IMR-90 (cell line): Measurements from ENCODE around the gene CCND3. TPM values are rescaled to one million over a fixed set of nuclear protein-coding genes. Genes with fewer than 3 reads are reported as not detected.

Experiments
- ATAC-seq: fragments of 200-7000 bp; cut with Tn5 transposase; 2 replicates; pipeline ENCODE4 v1.9.1; 2020; ENCODE audit warnings: low read depth, mild to moderate bottlenecking, moderate library complexity
- BruUV-seq: library from RNA; stranded (reverse); fragments of 400-500 nt; replicated peaks from 2 replicates; lab custom pipeline; 2021; lab: Mats Ljungman, UMichigan
- CTCF ChIA-PET: fragments of 300-600 bp; formaldehyde crosslinking; extraction: SDS; loops from one replicate; lab custom pipeline; 2021; ENCODE audit warnings: antibody characterized with exemption; lab: Yijun Ruan, JAX
- POLR2A ChIA-PET: fragments of 300-600 bp; sonication (Branson Sonifier 250); formaldehyde crosslinking; loops from one replicate; lab custom pipeline; 2022; ENCODE audit warnings: antibody characterized with exemption; ENCODE audit not compliant: unreplicated experiment; lab: Charles Lee
- DNase-seq: peaks from one replicate; pipeline ENCODE4 v3.0.0; 2013
- H2AFZ ChIP-seq: replicated peaks from 2 replicates; pipeline ENCODE3; 2013; ENCODE audit warnings: low read length, mild to moderate bottlenecking; ENCODE audit not compliant: poor library complexity
- H2AK5ac ChIP-seq: 2 replicates; pipeline ENCODE4 v1.6.1; 2013; ENCODE audit warnings: low read depth, low read length, inconsistent platforms
- H2AK9ac ChIP-seq: replicated peaks from 2 replicates; pipeline ENCODE3; 2013; ENCODE audit warnings: mild to moderate bottlenecking, low read depth, low read length, moderate library complexity; ENCODE audit not compliant: poor library complexity
- H2BK120ac ChIP-seq: 2 replicates; pipeline ENCODE4 v1.6.1; 2013; ENCODE audit warnings: low read depth, low read length, inconsistent platforms
- H2BK15ac ChIP-seq: 3 replicates; pipeline ENCODE4 v1.6.1; 2013; ENCODE audit warnings: low read depth, low read length, inconsistent platforms
- H2BK20ac ChIP-seq: 2 replicates; pipeline ENCODE4 v1.6.1; 2013; ENCODE audit warnings: low read depth, mild to moderate bottlenecking, inconsistent platforms, low read length, moderate library complexity
- H2BK5ac ChIP-seq: 2 replicates; pipeline ENCODE4 v1.6.1; 2013; ENCODE audit warnings: mild to moderate bottlenecking, low read depth, low read length, inconsistent platforms; ENCODE audit not compliant: poor library complexity, severe bottlenecking
- H3K14ac ChIP-seq: replicated peaks from 2 replicates; pipeline ENCODE4 v1.6.1; 2013; ENCODE audit warnings: low read depth, low read length, inconsistent platforms
- H3K18ac ChIP-seq: 2 replicates; pipeline ENCODE4 v1.6.1; 2013; ENCODE audit warnings: low read depth, low read length, control low read depth
- H3K23ac ChIP-seq: 2 replicates; pipeline ENCODE4 v1.6.1; 2013; ENCODE audit warnings: low read depth, low read length, inconsistent platforms
- H3K27ac ChIP-seq: 2 replicates; pipeline ENCODE4 v1.5.1; 2013; ENCODE audit warnings: mild to moderate bottlenecking, control low read depth, low read length; ENCODE audit not compliant: insufficient read depth
- H3K27me3 ChIP-seq: 2 replicates; pipeline ENCODE4 v1.6.1; 2013; ENCODE audit warnings: low read length; ENCODE audit not compliant: control insufficient read depth, insufficient read depth
- H3K36me3 ChIP-seq: 2 replicates; pipeline ENCODE4 v1.6.1; 2013; ENCODE audit warnings: low read length, mixed read lengths; ENCODE audit not compliant: control insufficient read depth, insufficient read depth
- H3K4ac ChIP-seq: 2 replicates; pipeline ENCODE4 v1.6.1; 2013; ENCODE audit warnings: low read depth, low read length, inconsistent platforms
- H3K4me1 ChIP-seq: 2 replicates; pipeline ENCODE4 v1.6.1; 2013; ENCODE audit warnings: low read length, mixed read lengths; ENCODE audit not compliant: control insufficient read depth, insufficient read depth
- H3K4me2 ChIP-seq: 2 replicates; pipeline ENCODE4 v1.6.1; 2013; ENCODE audit warnings: low read depth, mild to moderate bottlenecking, control low read depth, low read length, moderate library complexity
- H3K4me3 ChIP-seq: 2 replicates; pipeline ENCODE4 v1.5.1; 2013; ENCODE audit warnings: low read depth, mild to moderate bottlenecking, control low read depth, low read length, moderate library complexity; ENCODE audit not compliant: insufficient read depth
- H3K56ac ChIP-seq: 2 replicates; pipeline ENCODE4 v1.6.1; 2013; ENCODE audit warnings: low read length, inconsistent platforms; ENCODE audit not compliant: insufficient read depth; ENCODE audit errors: extremely low read depth
- H3K79me1 ChIP-seq, 2 experiments: 2 replicates each; pipeline ENCODE4 v1.6.1; 2013; ENCODE audit warnings: low read length in 2 of 2, inconsistent platforms in 1 of 2, low read depth in 1 of 2
- H3K9ac ChIP-seq: 2 replicates; pipeline ENCODE4 v1.6.1; 2013; ENCODE audit warnings: low read depth, low read length, control low read depth
- H3K9me1 ChIP-seq: 2 replicates; pipeline ENCODE4 v1.6.1; 2013; ENCODE audit warnings: low read length, inconsistent platforms; ENCODE audit not compliant: insufficient read depth
- H3K9me3 ChIP-seq: 2 replicates; pipeline ENCODE4 v1.6.1; 2013; ENCODE audit warnings: low read length; ENCODE audit not compliant: control insufficient read depth, insufficient read depth
- H4K20me1 ChIP-seq: 2 replicates; pipeline ENCODE4 v1.6.1; 2013; ENCODE audit warnings: low read length, inconsistent platforms; ENCODE audit not compliant: insufficient read depth
- H4K5ac ChIP-seq: 2 replicates; pipeline ENCODE4 v1.6.1; 2013; ENCODE audit warnings: mild to moderate bottlenecking, low read depth, low read length, control low read depth
- H4K8ac ChIP-seq, 2 experiments: 2 replicates each; pipeline ENCODE4 v1.6.1; 2013; ENCODE audit warnings: low read depth in 2 of 2, low read length in 2 of 2, control low read depth in 1 of 2, inconsistent platforms in 1 of 2
- H4K91ac ChIP-seq: 2 replicates; pipeline ENCODE4 v1.6.1; 2013; ENCODE audit warnings: low read depth, low read length, inconsistent platforms; ENCODE audit not compliant: insufficient read depth
- BHLHE40 ChIP-seq: fragments of 150-350 bp; IDR thresholded peaks from 2 replicates; pipeline ENCODE4 v1.6.1; 2016; ENCODE audit warnings: mild to moderate bottlenecking, low read depth, low read length
- CHD1 ChIP-seq: IDR thresholded peaks from 2 replicates; pipeline ENCODE4 v1.6.1; 2012; ENCODE audit warnings: low read depth, low read length, improper control_type of control experiment
- MAFK ChIP-seq: IDR thresholded peaks from 2 replicates; pipeline ENCODE4 v1.6.1; 2012; ENCODE audit warnings: low read depth, low read length, improper control_type of control experiment
- MAZ ChIP-seq: IDR thresholded peaks from 2 replicates; pipeline ENCODE4 v1.6.1; 2012; ENCODE audit warnings: low read depth, mild to moderate bottlenecking, low read length, improper control_type of control experiment, moderate library complexity, borderline replicate concordance
- POLR2A ChIP-seq: IDR thresholded peaks from 2 replicates; pipeline ENCODE4 v1.6.1; 2012; ENCODE audit warnings: mild to moderate bottlenecking, low read depth, low read length
- RAD21 ChIP-seq: IDR thresholded peaks from 2 replicates; pipeline ENCODE4 v1.6.1; 2012; ENCODE audit warnings: low read length, improper control_type of control experiment
- RCOR1 ChIP-seq: IDR thresholded peaks from 2 replicates; pipeline ENCODE4 v1.6.1; 2012; ENCODE audit warnings: mild to moderate bottlenecking, low read length, improper control_type of control experiment; ENCODE audit not compliant: insufficient replicate concordance
- RFX5 ChIP-seq: IDR thresholded peaks from 2 replicates; pipeline ENCODE4 v1.8.0; 2012; ENCODE audit warnings: low read depth, mild to moderate bottlenecking, low read length, moderate library complexity
- SMC3 ChIP-seq: fragments of 150-350 bp; IDR thresholded peaks from 2 replicates; pipeline ENCODE4 v1.6.1; 2016; ENCODE audit warnings: low read depth, mild to moderate bottlenecking, antibody characterized with exemption, low read length, moderate library complexity
- WGBS, 2 experiments: methylation state at CpG; one replicate each; pipeline versions ENCODE4 v1.1.5 to v1.1.7; 2013; ENCODE audit warnings: missing lambda C conversion rate in 2 of 2; ENCODE audit not compliant: insufficient read length in 1 of 2; ENCODE audit errors: extremely low coverage in 2 of 2; 5-methylcytosine and 5-hydroxymethylcytosine counted together
- dilution Hi-C: fragments of 300-500 bp; cut with HindIII; formaldehyde crosslinking; loops from one replicate; pipeline ENCODE4 v1.14.3; 2018; ENCODE audit warnings: low sequenced_read_pairs; ENCODE audit not compliant: unreplicated experiment
- in situ Hi-C: fragments of 300-500 bp; cut with MboI; formaldehyde crosslinking; loops from 3 replicates; pipeline ENCODE4 v1.14.3; 2019; ENCODE audit warnings: low sequenced_read_pairs, inconsistent platforms, mixed read lengths
- intact Hi-C: fragments of 100-400 bp; cut with micrococcal nuclease; formaldehyde crosslinking; loops from 2 replicates; pipeline ENCODE4 v1.10.0; 2022
- polyA plus RNA-seq, 3 experiments: library from polyadenylated mRNA; depleted of rRNA; stranded (reverse); fragments of >200 nt; gene quantifications; 2 replicates each; pipeline ENCODE4 v1.2.3, GENCODE V29; 2012; ENCODE audit warnings: low replicate concordance in 1 of 3
- total RNA-seq: library from RNA; depleted of rRNA; stranded (reverse); fragments of >200 nt; gene quantifications from 2 replicates; pipeline ENCODE4 v1.2.3, GENCODE V29; 2012
- TF ChIP-seq, protein P1 (sequence below): conservative IDR thresholded peaks from 2 replicates; pipeline ENCODE4 v1.5.1; 2012; ENCODE audit warnings: mild to moderate bottlenecking, low read depth, low read length, improper control_type of control experiment

CCND3 gene
- total and polyA plus RNA-seq, 2 of the 4 experiments (the other 2 are of a cell fraction): 19.2 to 61.9 TPM

DNA sequence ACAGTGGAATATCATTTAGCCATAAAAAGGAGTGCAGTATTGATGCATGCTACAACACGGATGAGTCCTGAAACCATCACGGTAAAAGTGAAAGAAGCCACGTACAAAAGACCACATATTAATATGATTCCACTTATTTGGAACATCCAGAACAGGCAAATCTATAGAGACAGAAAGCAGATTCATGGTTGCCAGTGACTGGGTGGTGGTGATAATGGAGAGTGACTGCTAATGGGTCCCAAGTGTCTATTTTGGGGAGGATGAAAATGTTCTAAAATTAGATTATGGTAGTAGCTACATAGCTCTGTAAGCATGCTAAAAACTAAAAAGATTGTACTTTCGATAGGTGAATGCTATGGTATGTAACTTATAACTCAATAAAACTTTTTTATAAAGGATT is 18.4 kb upstream of the CCND3 start:
- DNase-seq (no peak), ATAC-seq (no peak)
- WGBS, 2 experiments: no CpG with 5 or more reads among the region's 4 CpGs
- Histone ChIP-seq H3K56ac (no peak overlapping the region), H3K23ac (no peak overlapping the region), H3K4me1 (peaks cover 3% of the 10 kb centered on the region; the same call in 1 of the 2 replicates), H2BK20ac (no peak overlapping the region), H3K4me2 (no peak overlapping the region), H3K18ac (no peak overlapping the region), H4K5ac (no peak overlapping the region), H4K20me1 (no peaks in the 10 kb centered on the region), H2AK9ac (no peak overlapping the region), H2AK5ac (no peak overlapping the region), H3K9ac (no peak overlapping the region), H3K9me3 (no peaks in the 10 kb centered on the region), H2BK120ac (no peak overlapping the region), H3K27ac (no peak overlapping the region), H2BK15ac (no peak overlapping the region), H4K8ac (no peak overlapping the region), H3K27me3 (no peaks in the 10 kb centered on the region), H3K36me3 (no peaks in the 10 kb centered on the region), H3K9me1 (peaks cover 11% of the 10 kb centered on the region; the same call in 1 of the 2 replicates), H3K79me1 (no peaks in the 10 kb centered on the region), H3K4ac (no peak overlapping the region), H4K91ac (no peak overlapping the region), H2AFZ (no peak overlapping the region), H3K4me3 (no peak overlapping the region), H3K14ac (no peak overlapping the region), H2BK5ac (no peak overlapping the region)
- in situ Hi-C loops (no loop called here), intact Hi-C loops (loop anchor here (5.0 kb wide), 1 partner anchor 37 kb away; no protein-coding TSS in a partner anchor), dilution Hi-C loops (no loop called here)
- BruUV-seq: no TSS peak
- ChIA-PET CTCF (no interaction called here), POLR2A (no interaction called here)
- TF ChIP-seq SMC3 (no peak), POLR2A (no peak), RAD21 (no peak), MAFK (no peak), RFX5 (no peak), RCOR1 (no peak), BHLHE40 (no peak), CHD1 (no peak), MAZ (no peak)
- TF ChIP-seq, protein P1, sequence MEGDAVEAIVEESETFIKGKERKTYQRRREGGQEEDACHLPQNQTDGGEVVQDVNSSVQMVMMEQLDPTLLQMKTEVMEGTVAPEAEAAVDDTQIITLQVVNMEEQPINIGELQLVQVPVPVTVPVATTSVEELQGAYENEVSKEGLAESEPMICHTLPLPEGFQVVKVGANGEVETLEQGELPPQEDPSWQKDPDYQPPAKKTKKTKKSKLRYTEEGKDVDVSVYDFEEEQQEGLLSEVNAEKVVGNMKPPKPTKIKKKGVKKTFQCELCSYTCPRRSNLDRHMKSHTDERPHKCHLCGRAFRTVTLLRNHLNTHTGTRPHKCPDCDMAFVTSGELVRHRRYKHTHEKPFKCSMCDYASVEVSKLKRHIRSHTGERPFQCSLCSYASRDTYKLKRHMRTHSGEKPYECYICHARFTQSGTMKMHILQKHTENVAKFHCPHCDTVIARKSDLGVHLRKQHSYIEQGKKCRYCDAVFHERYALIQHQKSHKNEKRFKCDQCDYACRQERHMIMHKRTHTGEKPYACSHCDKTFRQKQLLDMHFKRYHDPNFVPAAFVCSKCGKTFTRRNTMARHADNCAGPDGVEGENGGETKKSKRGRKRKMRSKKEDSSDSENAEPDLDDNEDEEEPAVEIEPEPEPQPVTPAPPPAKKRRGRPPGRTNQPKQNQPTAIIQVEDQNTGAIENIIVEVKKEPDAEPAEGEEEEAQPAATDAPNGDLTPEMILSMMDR: no peak
